WI38 (cell line): ENCODE results near the gene MIS18A.

Experiments used
- H3K4me3 ChIP-seq: 2 replicates; pipeline ENCODE4 v1.5.1; 2011; ENCODE audit warnings: low read depth, mild to moderate bottlenecking, control low read depth, low read length
- TF ChIP-seq, protein P1 (sequence below): IDR thresholded peaks from 2 replicates; pipeline ENCODE4 v1.5.1; 2012; ENCODE audit warnings: low read depth, mild to moderate bottlenecking, control low read depth, low read length

Gene MIS18A

GRCh38 chr21:32256251-32256650, 22.6 kb downstream of the MIS18A start:
- H3K4me3 ChIP-seq = no peak overlapping the region
- TF ChIP-seq, protein P1, sequence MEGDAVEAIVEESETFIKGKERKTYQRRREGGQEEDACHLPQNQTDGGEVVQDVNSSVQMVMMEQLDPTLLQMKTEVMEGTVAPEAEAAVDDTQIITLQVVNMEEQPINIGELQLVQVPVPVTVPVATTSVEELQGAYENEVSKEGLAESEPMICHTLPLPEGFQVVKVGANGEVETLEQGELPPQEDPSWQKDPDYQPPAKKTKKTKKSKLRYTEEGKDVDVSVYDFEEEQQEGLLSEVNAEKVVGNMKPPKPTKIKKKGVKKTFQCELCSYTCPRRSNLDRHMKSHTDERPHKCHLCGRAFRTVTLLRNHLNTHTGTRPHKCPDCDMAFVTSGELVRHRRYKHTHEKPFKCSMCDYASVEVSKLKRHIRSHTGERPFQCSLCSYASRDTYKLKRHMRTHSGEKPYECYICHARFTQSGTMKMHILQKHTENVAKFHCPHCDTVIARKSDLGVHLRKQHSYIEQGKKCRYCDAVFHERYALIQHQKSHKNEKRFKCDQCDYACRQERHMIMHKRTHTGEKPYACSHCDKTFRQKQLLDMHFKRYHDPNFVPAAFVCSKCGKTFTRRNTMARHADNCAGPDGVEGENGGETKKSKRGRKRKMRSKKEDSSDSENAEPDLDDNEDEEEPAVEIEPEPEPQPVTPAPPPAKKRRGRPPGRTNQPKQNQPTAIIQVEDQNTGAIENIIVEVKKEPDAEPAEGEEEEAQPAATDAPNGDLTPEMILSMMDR = no peak

GRCh38 chr21:32253215-32253641, 25.6 kb downstream of the MIS18A start:
- TF ChIP-seq, protein P1 = no peak

GRCh38 chr21:32252136-32252535, 26.7 kb downstream of the MIS18A start:
- no peak overlapping the region for H3K4me3 ChIP-seq
- TF ChIP-seq, protein P1 = no peak

More at GRCh38 chr21:32253215-32253641, 25.6 kb downstream of the MIS18A start:
- H3K4me3 ChIP-seq = no peak overlapping the region

DNA sequence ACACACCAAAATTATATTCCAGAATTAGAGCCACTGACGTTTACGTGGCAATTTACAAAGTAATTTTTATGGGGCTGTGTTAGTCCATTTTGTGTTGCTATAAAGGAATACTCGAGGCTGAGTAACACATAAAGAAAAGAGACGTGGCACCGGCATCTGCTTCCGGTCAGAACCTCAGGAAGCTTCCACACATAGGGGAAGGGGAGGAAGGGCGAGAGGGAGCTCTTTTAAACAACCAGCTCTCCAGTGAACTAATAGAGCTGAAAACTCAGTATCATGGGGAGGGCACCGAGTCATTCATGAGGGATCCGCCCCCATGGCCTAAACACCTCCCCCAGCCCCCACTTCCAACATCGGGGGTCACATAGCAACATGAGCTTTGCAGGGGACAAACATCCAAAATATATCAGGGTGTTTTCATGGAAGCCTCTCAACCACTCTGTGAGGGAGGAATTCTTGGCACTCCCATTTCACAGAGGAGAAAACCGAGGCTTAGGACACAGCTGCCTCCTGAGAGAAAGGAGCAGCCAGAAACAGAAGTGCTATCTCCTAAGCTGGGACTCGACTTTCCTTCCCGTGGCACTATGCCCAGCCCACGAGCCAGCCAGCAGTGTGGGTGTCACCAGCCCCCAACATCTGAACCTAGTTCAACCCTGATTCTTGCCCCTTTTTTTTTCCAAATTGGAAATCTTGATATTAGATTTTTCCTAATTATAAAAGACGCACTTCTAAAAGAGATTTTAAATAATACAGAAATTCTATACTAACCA, 29.2 kb downstream of the MIS18A start:
- TF ChIP-seq, protein P1 = no peak
- no peak overlapping the region for H3K4me3 ChIP-seq

DNA sequence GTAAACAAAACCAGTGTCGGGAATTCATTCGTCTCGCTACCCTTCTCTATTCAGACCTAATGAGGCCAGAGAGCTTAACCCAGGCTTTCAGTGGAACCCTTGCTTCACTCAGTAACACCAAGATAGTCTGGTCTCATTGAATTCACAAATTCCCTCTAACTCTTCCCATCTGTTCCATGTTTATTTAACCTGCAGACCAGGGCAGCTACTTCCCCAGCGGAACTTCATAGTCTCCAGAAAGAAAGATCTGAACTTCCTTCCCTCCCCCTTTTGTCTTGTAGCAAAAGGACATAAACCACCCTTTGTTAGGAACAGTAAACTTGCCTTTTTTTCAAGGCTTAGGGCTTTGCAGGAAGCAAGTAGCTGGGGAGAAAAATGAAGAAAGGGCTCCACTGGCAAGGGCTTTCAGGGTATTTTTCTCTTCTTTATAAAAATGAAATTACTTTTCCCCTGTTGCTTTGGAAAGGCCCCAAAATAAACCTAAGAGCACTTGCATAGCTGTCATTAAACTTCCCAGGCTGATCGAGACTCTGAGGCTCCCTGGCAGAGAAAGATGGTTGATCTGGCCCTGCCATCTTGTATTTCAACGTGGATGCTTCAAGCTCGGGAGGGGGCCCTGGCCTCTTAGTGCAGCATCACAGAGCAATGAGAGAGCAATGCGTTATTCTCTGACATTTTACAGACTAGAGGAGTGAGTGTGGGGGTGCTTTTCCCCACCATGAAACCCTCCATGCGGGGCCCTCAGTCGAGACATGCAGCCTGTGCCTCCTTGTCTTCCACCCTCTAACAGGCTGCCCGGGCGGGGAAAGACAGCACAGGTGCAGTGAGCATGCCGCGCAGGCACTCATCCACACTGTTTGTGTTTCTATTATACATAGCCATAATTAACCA, 30.0 kb downstream of the MIS18A start:
- no peak overlapping the region for H3K4me3 ChIP-seq
- TF ChIP-seq, protein P1 = no peak

DNA sequence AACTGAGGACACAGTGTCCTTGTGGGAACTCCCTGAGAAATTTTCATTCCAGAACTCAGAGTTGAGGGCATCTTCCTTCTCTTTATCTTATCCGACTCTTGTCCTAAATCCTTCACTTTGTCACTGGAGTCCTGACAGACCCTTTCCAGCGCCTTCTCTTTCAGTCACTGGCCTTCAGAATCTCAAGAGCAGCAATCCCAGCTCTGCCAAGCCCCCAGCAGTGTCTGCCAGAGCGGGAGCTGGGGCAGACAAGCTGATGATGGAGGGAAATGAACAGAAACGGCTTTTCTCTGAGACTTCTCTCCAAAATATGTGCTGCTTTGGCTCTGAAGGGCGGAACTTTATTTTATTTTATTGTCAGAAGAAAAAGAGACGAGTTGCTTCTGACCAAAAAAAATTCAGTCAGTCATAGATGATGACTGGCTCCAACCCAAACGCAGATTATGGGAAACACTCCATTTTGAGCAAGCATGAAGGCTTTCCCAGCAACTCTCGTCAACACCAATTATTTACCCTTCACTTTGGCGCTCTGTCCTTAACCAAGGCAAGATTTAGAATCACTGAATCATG, 32.2 kb downstream of the MIS18A start:
- TF ChIP-seq, protein P1 = no peak
- H3K4me3 ChIP-seq = no peak overlapping the region
